ENCODE results near the gene THSD4. TPM values are rescaled to one million over a fixed set of nuclear protein-coding genes. Genes with fewer than 3 reads are reported as not detected.

THSD4 gene
- total RNA-seq, 4 donors from 2014 or later: 23.0 to 68.5 (median 48.6) TPM

DNA sequence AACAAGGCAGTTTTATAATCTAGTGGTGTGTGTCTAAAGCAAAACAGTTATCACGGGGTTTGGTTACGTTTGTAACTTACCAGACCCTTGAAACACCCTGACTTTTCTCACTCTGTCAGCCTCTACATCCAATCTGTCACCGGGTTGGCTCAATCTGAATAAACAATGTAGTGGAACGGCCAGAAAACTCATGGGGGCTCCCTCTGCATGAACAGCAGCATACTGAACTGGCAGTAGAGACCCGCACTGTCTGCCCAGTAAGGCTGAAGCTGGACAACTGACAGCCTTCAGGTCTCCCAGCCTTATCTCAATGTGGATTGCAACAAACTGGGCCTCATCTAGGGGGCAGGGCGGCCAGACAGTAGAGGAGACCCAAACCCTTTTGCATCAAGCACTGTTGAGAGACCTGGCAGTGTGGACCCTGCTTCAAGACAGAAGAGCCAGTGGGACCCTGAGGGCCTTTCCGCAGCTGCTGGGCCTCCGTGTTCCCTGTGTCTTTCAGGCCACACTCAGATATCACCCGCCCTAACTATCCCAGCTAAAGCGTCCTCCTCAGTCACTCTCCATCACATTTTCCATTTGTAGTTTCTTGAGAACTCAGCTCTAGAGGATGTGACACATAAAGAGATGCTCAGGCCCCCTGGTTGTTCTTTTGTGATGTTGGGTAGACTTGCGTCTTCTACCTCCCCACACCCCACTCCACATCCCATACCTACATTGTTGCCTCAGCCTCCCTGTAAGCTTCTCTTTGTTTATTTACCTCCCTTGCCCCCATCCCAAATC lies 513.9 kb downstream of the THSD4 start:
- WGBS, 2 donors: 85 to 89% methylated on average over 10 to 11 of the region's 11 CpGs
- H3K27ac ChIP-seq: no peak overlapping the region

DNA sequence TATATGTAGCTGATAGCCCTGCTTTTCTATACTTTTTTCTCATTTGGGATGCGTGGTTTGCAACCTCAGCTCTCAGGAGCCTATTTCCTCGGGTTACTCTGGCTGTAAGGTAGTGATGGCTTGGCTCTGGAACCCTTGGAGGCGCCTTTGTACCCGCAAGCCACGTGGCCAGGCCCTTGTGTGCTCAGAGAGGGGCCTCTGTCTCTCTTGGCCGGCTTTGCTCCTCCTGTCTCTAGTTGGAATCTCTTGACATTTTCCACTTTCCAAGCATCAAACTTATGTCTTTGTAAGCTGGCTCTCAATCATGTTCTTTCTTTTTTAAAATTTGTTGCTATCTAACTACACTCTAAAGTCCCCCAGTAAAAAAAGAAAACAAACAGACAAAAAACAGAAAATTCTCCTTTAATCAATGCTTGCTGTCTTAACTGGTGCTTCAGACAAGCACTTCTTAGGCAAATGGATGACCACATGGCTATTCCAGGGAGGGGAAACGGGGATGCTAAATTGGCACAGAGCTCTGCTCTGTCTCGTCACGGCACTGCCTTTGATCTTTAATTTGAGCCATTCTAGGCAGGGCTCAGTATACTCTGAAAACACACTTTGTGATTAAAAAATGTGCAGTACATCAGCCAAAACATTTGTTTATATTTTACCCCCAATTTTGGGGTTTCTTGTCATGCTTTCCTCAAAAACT lies 514.7 kb downstream of the THSD4 start:
- TF ChIP-seq CTCF (IDR thresholded peaks at IDR 0.05) (no peak), POLR2A (IDR thresholded peaks at IDR 0.05) (no peak)
- Histone ChIP-seq H3K27ac (no peak overlapping the region), H3K36me3 (no peaks in the 10 kb centered on the region), H3K4me3 (replicated peaks in 1 of 3) (no peak overlapping the region), H3K9me3 (no peaks in the 10 kb centered on the region), H3K4me1 (peaks cover 0 to 8% of the 10 kb centered on the region in 2 donors), H3K27me3 (no peaks in the 10 kb centered on the region)
- DNase-seq: peak; percentile 19 to 24
- WGBS, 2 donors: 33 to 35% methylated on average over 9 of the region's 9 CpGs
- intact Hi-C loops (cut with DNase I): no loop called here

More for the DNA sequence above, 513.9 kb downstream of the THSD4 start:
- peaks cover 0 to 8% of the 10 kb centered on the region in 2 donors for H3K4me1 ChIP-seq
- intact Hi-C loops (cut with DNase I): no loop called here
- no peak for DNase-seq
- TF ChIP-seq POLR2A (IDR thresholded peaks at IDR 0.05): no peak
- TF ChIP-seq CTCF (IDR thresholded peaks at IDR 0.05): no peak
- H3K27me3 ChIP-seq: no peaks in the 10 kb centered on the region
- H3K36me3 ChIP-seq: no peaks in the 10 kb centered on the region
- no peak overlapping the region for H3K4me3 ChIP-seq (replicated peaks in 1 of 3)
- H3K9me3 ChIP-seq: no peaks in the 10 kb centered on the region

DNA sequence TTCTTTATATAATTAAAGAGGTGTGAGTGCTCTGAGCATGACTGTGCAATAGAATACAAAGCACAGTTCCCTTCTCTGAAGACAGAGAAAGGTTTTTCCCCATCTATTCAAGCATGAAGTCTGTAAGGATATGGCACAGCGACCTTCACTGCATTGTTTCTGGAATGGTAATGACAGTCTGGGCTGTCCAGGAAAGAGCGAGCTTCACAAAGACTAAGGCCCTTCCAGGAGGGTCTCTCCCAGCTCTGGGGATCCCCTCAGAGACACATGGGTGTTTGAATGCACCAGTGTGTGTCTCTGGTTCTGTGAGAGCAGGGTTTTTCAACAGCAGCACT lies 515.2 kb downstream of the THSD4 start:
- no peak for DNase-seq
- Histone ChIP-seq H3K27ac (no peak overlapping the region), H3K4me1 (peaks cover 0 to 8% of the 10 kb centered on the region in 2 donors), H3K27me3 (no peaks in the 10 kb centered on the region), H3K9me3 (no peaks in the 10 kb centered on the region), H3K36me3 (no peaks in the 10 kb centered on the region), H3K4me3 (replicated peaks in 1 of 3) (no peak overlapping the region)
- TF ChIP-seq CTCF (IDR thresholded peaks at IDR 0.05): no peak
- TF ChIP-seq POLR2A (IDR thresholded peaks at IDR 0.05): no peak
- 64 to 73% methylated on average over 2 of the region's 2 CpGs for WGBS, 2 donors
- intact Hi-C loops (cut with DNase I): no loop called here

- intact Hi-C loops (cut with DNase I): no loop called here
- H3K4me1 ChIP-seq: peaks cover 0 to 8% of the 10 kb centered on the region in 2 donors
- no peak overlapping the region for H3K27ac ChIP-seq
- H3K36me3 ChIP-seq: no peaks in the 10 kb centered on the region
- H3K27me3 ChIP-seq: no peaks in the 10 kb centered on the region
- TF ChIP-seq POLR2A (IDR thresholded peaks at IDR 0.05): no peak
- no peak for TF ChIP-seq CTCF (IDR thresholded peaks at IDR 0.05)
- 28 to 35% methylated on average over 3 of the region's 3 CpGs for WGBS, 2 donors
- DNase-seq: peak; percentile 32 to 54
- no peak overlapping the region for H3K4me3 ChIP-seq (replicated peaks in 1 of 3)
- no peaks in the 10 kb centered on the region for H3K9me3 ChIP-seq
These were observed 517.4 kb downstream of the THSD4 start for GRCh38 chr15:71632576-71633195.

Measured in thyroid gland (tissue), 4 donors.